ENCODE results near the gene MYLK. TPM values are rescaled to one million over a fixed set of nuclear protein-coding genes. Genes with fewer than 3 reads are reported as not detected.
"Not testable (repeated sequence)": the region's sequence is repeated elsewhere in the genome, so short reads cannot be mapped to it uniquely, and the experiment has no call there.

The MYLK gene
- total RNA-seq, 1 donor from 2014 or later: 0.26 TPM

GRCh38 chr3:123743121-123743520 lies 141.0 kb downstream of the MYLK start:
- no peak for DNase-seq
- H3K9me3 Mint-ChIP-seq: no peaks in the 10 kb centered on the region
- no peaks in the 10 kb centered on the region for H3K36me3 Mint-ChIP-seq (ENCODE audit: low read depth)
- intact Hi-C loops (cut with micrococcal nuclease): no loop called here
- no peaks in the 10 kb centered on the region for H3K4me1 Mint-ChIP-seq
- H3K27ac Mint-ChIP-seq: no peak overlapping the region
- H3K27me3 Mint-ChIP-seq: peaks cover 14% of the 10 kb centered on the region
- no peak overlapping the region for H3K4me3 Mint-ChIP-seq

DNA sequence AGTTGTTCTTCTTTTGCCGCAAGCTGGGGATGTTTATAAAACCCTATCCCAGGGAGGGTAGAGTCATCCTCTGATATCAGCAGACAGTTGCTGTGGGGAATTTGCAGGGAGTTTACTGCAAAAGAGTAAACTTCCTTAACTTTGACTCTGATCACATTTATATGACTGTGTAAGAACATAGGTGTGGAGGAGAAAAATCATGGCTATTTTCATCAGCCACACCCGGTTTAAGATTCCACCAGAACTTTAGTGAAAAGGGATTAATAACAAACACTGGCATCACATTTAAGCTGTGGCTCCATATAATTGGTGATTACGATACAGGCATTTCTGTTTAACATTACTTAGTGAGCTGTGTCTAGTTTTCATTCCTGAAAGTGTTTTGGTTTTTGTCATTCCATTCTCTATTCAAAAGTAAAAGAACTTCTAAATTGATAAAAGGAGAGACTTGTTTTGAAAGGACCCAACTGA lies 143.1 kb downstream of the MYLK start:
- DNase-seq: no peak
- Mint-ChIP-seq H3K27me3 (peaks cover 14% of the 10 kb centered on the region), H3K9me3 (no peaks in the 10 kb centered on the region), H3K36me3 (ENCODE audit: low read depth) (no peaks in the 10 kb centered on the region), H3K27ac (no peak overlapping the region), H3K4me3 (no peak overlapping the region), H3K4me1 (no peaks in the 10 kb centered on the region)
- intact Hi-C loops (cut with micrococcal nuclease): no loop called here

GRCh38 chr3:123740391-123740822 lies 143.7 kb downstream of the MYLK start:
- H3K4me1 Mint-ChIP-seq: no peaks in the 10 kb centered on the region
- DNase-seq: no peak
- H3K27ac Mint-ChIP-seq: no peak overlapping the region
- H3K4me3 Mint-ChIP-seq: no peak overlapping the region
- no peaks in the 10 kb centered on the region for H3K36me3 Mint-ChIP-seq (ENCODE audit: low read depth)
- intact Hi-C loops (cut with micrococcal nuclease): no loop called here
- peaks cover 14% of the 10 kb centered on the region for H3K27me3 Mint-ChIP-seq
- no peaks in the 10 kb centered on the region for H3K9me3 Mint-ChIP-seq

GRCh38 chr3:123739754-123740153 lies 144.4 kb downstream of the MYLK start:
- DNase-seq: no peak
- Mint-ChIP-seq H3K4me3 (no peak overlapping the region), H3K27ac (no peak overlapping the region), H3K36me3 (ENCODE audit: low read depth) (no peaks in the 10 kb centered on the region), H3K27me3 (peaks cover 11% of the 10 kb centered on the region), H3K9me3 (no peaks in the 10 kb centered on the region), H3K4me1 (no peaks in the 10 kb centered on the region)
- intact Hi-C loops (cut with micrococcal nuclease): no loop called here

GRCh38 chr3:123739106-123739505 lies 145.0 kb downstream of the MYLK start:
- peaks cover 11% of the 10 kb centered on the region for H3K27me3 Mint-ChIP-seq
- no peak for DNase-seq
- intact Hi-C loops (cut with micrococcal nuclease): no loop called here
- H3K27ac Mint-ChIP-seq: no peak overlapping the region
- no peaks in the 10 kb centered on the region for H3K9me3 Mint-ChIP-seq
- H3K4me3 Mint-ChIP-seq: no peak overlapping the region
- H3K4me1 Mint-ChIP-seq: no peaks in the 10 kb centered on the region
- no peaks in the 10 kb centered on the region for H3K36me3 Mint-ChIP-seq (ENCODE audit: low read depth)

GRCh38 chr3:123738522-123738921 lies 145.6 kb downstream of the MYLK start:
- H3K9me3 Mint-ChIP-seq; H3K4me1 Mint-ChIP-seq; H3K4me3 Mint-ChIP-seq; H3K36me3 Mint-ChIP-seq (ENCODE audit: low read depth); H3K27ac Mint-ChIP-seq; DNase-seq; H3K27me3 Mint-ChIP-seq; intact Hi-C loops (cut with micrococcal nuclease): not testable (repeated sequence)

DNA sequence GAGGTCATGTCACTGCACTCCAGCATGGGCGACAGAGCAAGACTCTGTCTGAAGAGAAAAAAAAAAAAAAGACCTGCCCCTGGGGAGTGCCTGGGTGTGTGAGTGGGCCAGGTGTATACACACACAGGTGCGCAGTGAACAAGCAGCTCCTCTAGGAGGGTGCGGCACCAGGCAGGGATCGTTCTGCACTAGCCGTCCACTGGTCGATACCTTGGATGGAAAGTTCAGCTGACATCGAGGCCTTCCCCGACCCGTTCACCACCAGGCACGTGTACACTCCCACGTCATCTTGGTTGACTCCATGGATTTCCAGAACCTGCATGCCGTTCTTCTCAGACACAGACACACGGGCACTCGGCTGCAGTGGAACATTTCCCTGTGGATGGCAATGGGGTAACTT lies 147.0 kb downstream of the MYLK start:
- Mint-ChIP-seq H3K36me3 (ENCODE audit: low read depth) (no peaks in the 10 kb centered on the region), H3K4me1 (no peaks in the 10 kb centered on the region), H3K9me3 (no peaks in the 10 kb centered on the region), H3K27ac (no peak overlapping the region), H3K27me3 (peaks cover 5% of the 10 kb centered on the region), H3K4me3 (no peak overlapping the region)
- no peak for DNase-seq
- intact Hi-C loops (cut with micrococcal nuclease): no loop called here

GRCh38 chr3:123735456-123735855 lies 148.7 kb downstream of the MYLK start:
- H3K27ac Mint-ChIP-seq: no peak overlapping the region
- intact Hi-C loops (cut with micrococcal nuclease): no loop called here

DNA sequence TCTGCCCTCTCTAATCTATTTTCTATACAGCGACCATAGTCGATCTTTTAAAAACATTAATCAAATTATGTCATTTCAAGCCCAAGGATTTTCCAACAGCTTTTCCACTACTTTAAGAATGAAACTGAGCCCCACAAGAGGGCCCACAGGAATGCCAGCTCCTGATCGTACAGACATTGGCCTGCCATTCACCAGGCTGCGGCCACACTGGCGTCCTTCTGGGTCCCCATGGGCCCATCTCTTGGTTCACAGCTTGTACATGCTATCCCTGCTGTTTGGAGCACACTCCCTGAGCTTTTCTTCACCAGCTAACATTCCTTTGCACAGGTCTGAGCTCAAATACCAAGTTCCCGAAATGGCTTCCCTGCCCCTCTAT lies 149.6 kb downstream of the MYLK start:
- DNase-seq: no peak
- no peak overlapping the region for H3K4me3 Mint-ChIP-seq
- H3K27ac Mint-ChIP-seq: no peak overlapping the region
- no peaks in the 10 kb centered on the region for H3K4me1 Mint-ChIP-seq
- no peaks in the 10 kb centered on the region for H3K36me3 Mint-ChIP-seq (ENCODE audit: low read depth)
- no peaks in the 10 kb centered on the region for H3K9me3 Mint-ChIP-seq
- intact Hi-C loops (cut with micrococcal nuclease): no loop called here
- H3K27me3 Mint-ChIP-seq: peaks cover 5% of the 10 kb centered on the region

More at GRCh38 chr3:123735456-123735855, 148.7 kb downstream of the MYLK start:
- Mint-ChIP-seq H3K9me3 (no peaks in the 10 kb centered on the region), H3K36me3 (ENCODE audit: low read depth) (no peaks in the 10 kb centered on the region), H3K27me3 (peaks cover 6% of the 10 kb centered on the region), H3K4me3 (no peak overlapping the region), H3K4me1 (no peaks in the 10 kb centered on the region)
- no peak for DNase-seq

DNA sequence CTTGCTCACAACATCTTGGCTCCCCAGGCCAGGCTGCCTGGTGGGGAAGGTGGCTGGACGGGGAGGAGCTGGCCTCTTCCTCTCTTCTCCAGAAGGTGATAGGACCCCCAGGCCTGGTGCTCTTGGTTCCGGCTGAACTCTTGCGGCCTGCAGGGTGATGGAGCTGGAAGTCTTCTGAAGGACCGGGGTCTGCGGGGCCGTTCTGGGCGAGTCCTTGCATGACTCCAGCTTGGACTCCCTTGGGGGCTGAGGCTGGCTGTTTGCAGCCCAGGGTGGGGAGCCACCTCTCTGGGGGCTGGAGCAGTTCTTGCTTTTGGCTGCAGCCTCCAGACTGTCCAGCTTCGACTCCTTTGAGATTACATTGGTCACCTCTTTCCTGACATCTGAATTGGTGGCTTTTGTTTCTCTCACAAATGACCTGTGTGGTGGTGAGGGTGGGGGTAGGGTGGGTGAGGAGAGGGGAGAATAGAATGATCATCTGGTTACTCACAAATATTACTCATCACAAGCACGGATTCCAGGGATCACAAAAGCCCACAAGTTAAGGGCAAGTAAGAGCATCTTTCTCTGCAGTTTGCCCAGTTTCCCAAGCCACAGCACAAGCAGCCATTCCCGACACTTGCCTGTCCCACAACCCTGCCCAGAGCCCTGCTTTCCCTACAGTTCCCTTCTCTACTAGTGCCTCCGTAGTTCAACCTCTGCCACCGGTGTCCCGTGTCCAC lies 150.2 kb downstream of the MYLK start:
- Mint-ChIP-seq H3K27me3 (peaks cover 9% of the 10 kb centered on the region), H3K4me1 (no peaks in the 10 kb centered on the region), H3K9me3 (no peaks in the 10 kb centered on the region), H3K27ac (no peak overlapping the region), H3K4me3 (no peak overlapping the region), H3K36me3 (ENCODE audit: low read depth) (no peaks in the 10 kb centered on the region)
- intact Hi-C loops (cut with micrococcal nuclease): no loop called here
- DNase-seq: no peak

DNA sequence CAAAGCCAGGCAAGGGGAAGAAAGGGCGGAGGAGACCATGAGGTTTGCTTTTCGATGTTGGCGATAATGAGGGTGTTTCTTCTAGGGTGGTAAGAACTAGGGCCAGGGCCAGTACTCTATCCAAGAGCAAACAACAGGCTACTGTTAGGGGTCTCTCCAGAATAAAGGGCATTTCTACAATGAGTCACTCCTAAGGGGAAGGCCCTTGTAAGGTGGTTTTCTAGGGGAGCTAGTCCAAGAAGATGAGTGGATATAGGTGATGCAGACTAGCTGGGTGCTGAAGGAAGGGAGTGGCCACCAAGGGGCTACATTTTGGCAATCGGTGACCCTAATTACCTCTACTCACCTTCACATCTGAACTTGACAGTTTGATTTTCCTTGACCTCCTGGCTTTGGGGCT lies 150.8 kb downstream of the MYLK start:
- no peaks in the 10 kb centered on the region for H3K4me1 Mint-ChIP-seq
- no peak overlapping the region for H3K4me3 Mint-ChIP-seq
- H3K36me3 Mint-ChIP-seq (ENCODE audit: low read depth): no peaks in the 10 kb centered on the region
- H3K27me3 Mint-ChIP-seq: peaks cover 9% of the 10 kb centered on the region
- no peak overlapping the region for H3K27ac Mint-ChIP-seq
- intact Hi-C loops (cut with micrococcal nuclease): no loop called here
- no peak for DNase-seq
- no peaks in the 10 kb centered on the region for H3K9me3 Mint-ChIP-seq

DNA sequence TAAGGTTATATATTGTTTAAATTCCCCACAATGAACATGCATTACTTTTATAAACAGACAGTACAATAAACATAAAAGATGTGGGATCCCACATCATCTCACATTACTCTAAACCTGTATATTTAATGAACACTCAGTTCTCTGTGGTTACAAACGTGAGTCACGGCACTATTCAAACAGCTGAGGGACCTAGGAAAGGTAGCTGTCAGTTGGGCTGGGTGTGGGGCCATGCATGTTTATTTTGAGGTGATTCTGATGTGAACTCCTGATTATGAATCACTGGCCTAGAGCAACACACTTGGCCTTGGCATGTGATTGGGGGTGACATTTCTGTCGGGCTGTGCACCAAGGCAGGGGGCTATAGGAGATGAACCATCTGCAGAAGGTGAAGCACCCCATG lies 151.7 kb downstream of the MYLK start:
- no peaks in the 10 kb centered on the region for H3K36me3 Mint-ChIP-seq (ENCODE audit: low read depth)
- H3K9me3 Mint-ChIP-seq: no peaks in the 10 kb centered on the region
- H3K4me3 Mint-ChIP-seq: no peak overlapping the region
- intact Hi-C loops (cut with micrococcal nuclease): no loop called here
- no peaks in the 10 kb centered on the region for H3K4me1 Mint-ChIP-seq
- no peak overlapping the region for H3K27ac Mint-ChIP-seq
- peaks cover 13% of the 10 kb centered on the region for H3K27me3 Mint-ChIP-seq
- no peak for DNase-seq

- no peak for DNase-seq
- H3K4me1 Mint-ChIP-seq: no peaks in the 10 kb centered on the region
- no peaks in the 10 kb centered on the region for H3K9me3 Mint-ChIP-seq
- H3K27ac Mint-ChIP-seq: no peak overlapping the region
- intact Hi-C loops (cut with micrococcal nuclease): no loop called here
- no peaks in the 10 kb centered on the region for H3K36me3 Mint-ChIP-seq (ENCODE audit: low read depth)
- H3K27me3 Mint-ChIP-seq: peaks cover 15% of the 10 kb centered on the region
- no peak overlapping the region for H3K4me3 Mint-ChIP-seq
Observed at GRCh38 chr3:123730829-123731228, 153.3 kb downstream of the MYLK start.

- intact Hi-C loops (cut with micrococcal nuclease): loop anchor here (10.0 kb wide), 1 partner anchor 404 kb away; no protein-coding TSS in a partner anchor
- H3K27me3 Mint-ChIP-seq: peaks cover 15% of the 10 kb centered on the region
- DNase-seq: no peak
- H3K9me3 Mint-ChIP-seq: no peaks in the 10 kb centered on the region
- H3K4me1 Mint-ChIP-seq: no peaks in the 10 kb centered on the region
- no peak overlapping the region for H3K4me3 Mint-ChIP-seq
- no peak overlapping the region for H3K27ac Mint-ChIP-seq
- no peaks in the 10 kb centered on the region for H3K36me3 Mint-ChIP-seq (ENCODE audit: low read depth)
Observed at GRCh38 chr3:123728991-123729390, 155.1 kb downstream of the MYLK start.

DNA sequence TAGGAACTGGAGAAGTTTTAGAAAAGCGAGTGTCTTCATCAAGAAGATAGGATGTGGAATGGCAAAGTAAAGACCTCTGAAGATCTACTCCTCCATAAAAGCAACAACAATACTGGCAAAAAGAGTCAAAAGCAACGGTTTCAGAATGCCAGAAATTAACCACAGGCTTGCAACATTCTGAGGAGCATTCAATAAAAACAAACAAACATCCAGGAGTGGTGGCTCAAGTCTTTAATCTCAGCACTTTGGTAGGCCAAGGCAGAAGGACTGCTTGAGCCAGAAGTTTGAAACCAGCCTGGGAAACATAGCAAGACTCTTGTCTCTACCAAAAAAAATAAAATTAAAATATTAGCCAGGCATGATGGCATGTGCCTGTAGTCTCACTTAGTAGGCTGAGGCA lies 156.1 kb downstream of the MYLK start:
- Mint-ChIP-seq H3K9me3 (no peaks in the 10 kb centered on the region), H3K4me3 (no peak overlapping the region), H3K27me3 (peaks cover 15% of the 10 kb centered on the region), H3K27ac (no peak overlapping the region), H3K36me3 (ENCODE audit: low read depth) (no peaks in the 10 kb centered on the region), H3K4me1 (peaks cover 2% of the 10 kb centered on the region)
- intact Hi-C loops (cut with micrococcal nuclease): loop anchor here (10.0 kb wide), 1 partner anchor 403 kb away; no protein-coding TSS in a partner anchor
- no peak for DNase-seq

Data from activated CD4-positive, alpha-beta T cell treated with anti-CD3 and anti-CD28 coated beads, Interleukin-2, amount 10 ng/mL, durations not matched to agents 24 days and 14 days (primary cell).